ENCODE data around the gene NRARP.

The NRARP gene

DNA sequence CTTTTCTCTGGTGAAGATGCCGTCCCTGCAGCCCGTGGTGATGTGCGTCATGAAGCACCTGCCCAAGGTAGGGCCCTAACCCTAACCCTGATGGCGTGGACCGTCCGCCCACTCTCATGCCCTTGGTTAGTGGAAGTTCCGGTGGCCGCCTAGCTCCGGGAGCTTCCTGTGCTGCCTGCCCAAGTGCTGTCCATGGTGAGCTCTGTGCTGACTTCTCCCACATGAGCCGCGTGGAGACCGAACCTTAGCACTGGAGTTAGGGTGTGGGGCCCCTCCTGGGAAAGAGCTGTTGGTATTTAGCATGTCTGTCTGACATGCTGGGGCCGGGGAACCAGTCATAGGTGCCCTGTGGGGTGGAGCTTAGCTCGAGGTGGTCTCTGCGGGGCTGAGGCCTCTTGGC lies 45.7 kb downstream of the NRARP start:
- no peak for TF ChIP-seq CTCF (conservative IDR thresholded peaks at IDR 0.05; ENCODE audit: low read depth, low read length)
- DNase-seq (ENCODE audit: low read depth) = no peak
- peak overlapping the region; percentile 91 for H3K4me3 ChIP-seq (ENCODE audit: low read depth, low read length)

- H3K4me3 ChIP-seq (ENCODE audit: low read depth, low read length) = peak overlapping the region; percentile 91
- no peak for DNase-seq (ENCODE audit: low read depth)
- no peak for TF ChIP-seq CTCF (conservative IDR thresholded peaks at IDR 0.05; ENCODE audit: low read depth, low read length)
Measured at GRCh38 chr9:137255448-137256114, 46.5 kb downstream of the NRARP start.

DNA sequence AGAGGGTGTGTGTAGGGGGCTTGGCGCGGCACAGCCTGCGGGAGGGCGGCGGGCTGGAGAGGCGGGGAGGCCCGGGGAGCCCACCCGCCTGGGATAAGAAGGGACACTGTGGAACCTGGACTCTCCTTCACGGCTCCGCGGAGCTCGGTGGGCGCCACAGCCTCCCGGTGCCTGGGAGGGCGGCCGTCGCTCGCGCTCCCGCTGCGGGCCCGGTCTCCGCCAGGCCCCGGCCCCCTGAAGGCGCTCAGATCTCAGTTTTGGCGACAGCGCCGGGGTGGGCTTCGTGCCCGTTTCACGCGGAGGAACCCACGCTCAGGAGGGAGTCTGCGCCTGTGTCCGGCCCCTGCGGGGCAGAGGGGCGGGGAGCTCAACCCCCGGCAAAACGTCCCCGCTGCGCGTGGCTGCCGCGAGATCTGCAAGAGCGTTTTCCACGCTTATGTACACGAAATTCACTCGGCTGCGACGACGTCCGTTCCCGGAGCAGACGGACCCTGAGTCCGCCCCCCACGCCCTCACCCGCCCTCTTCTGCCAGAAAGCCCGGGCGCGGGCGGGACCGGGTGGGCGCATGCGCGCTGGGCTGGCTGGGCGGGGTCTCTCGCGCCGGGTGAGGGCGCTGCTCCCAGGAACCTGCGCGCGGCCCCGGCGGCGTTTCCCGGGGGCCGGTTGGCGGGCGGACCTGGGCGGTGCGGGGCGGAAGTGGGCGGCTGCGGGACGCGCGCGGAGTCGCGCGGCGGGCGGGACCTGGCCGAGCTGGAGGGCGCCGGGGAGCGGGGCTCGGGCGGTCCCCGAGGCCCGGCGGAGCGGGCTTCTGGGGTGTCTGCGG lies 47.2 kb downstream of the NRARP start, which contains the start of gene NELFB:
Gene NELFB, plus strand, starts transcription at position 704 of the 824 bp plus-strand sequence.
- peak; percentile 85 for DNase-seq (ENCODE audit: low read depth)
- H3K4me3 ChIP-seq (ENCODE audit: low read depth, low read length) = peak within 1 kb of the TSS; percentile 91
- no peak for TF ChIP-seq CTCF (conservative IDR thresholded peaks at IDR 0.05; ENCODE audit: low read depth, low read length)

- DNase-seq (ENCODE audit: low read depth) = no peak
- peak overlapping the region; percentile 78 for H3K4me3 ChIP-seq (ENCODE audit: low read depth, low read length)
- TF ChIP-seq CTCF (conservative IDR thresholded peaks at IDR 0.05; ENCODE audit: low read depth, low read length) = no peak
Measured at GRCh38 chr9:137253717-137254623, 48.1 kb downstream of the NRARP start.

DNA sequence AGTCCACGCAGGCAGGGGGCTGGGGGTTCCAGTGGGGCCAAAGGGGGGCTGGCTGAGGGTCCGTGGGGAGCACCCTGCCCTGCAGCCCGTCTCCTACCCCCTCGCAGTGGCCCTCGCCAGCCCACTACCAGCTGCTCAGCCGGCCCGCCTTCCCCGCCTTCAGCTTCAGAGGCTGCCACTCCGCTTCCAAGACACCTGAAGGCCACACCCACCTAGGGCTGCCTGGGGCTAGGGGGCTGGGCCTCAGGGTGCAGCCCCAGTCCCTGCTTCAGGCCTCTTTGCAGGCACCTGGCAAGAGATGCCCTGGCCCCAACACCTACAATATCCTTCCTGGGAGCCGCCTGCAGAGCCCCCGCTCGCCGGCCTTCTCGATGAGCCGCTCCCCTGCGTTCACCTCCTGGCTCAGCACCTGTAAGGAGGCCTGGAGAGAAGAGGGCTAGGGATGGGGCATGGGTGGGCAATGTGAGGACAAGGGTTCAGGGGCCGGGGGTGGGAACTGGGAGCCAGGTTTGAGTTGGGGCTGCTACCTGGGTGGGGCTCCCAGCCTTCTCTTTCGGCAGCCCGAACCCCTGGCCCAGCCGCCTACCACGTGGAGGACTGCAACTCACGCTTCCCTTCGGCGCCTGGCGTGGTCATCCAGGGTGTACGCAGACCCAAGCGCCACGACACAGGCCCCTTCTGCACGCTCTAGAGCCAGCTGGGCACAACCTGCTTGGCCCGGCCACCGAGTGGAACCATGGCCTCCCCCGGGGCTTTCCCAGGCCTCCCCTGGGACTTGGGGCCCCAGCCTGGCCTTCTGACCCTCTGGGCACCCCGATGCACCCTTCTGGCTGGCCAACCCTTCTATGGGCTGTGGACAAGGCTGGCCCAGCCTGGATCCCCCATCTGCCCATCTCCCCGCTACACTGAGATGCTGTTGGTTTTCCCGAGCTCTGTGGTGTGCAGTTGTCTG lies 49.2 kb downstream of the NRARP start:
- no peak overlapping the region for H3K4me3 ChIP-seq (ENCODE audit: low read depth, low read length)
- no peak for TF ChIP-seq CTCF (conservative IDR thresholded peaks at IDR 0.05; ENCODE audit: low read depth, low read length)
- no peak for DNase-seq (ENCODE audit: low read depth)

All from choroid plexus epithelial cell (primary cell).